Osteocyte (in vitro differentiated cells): ENCODE data around the gene ERICH6. TPM values are rescaled to one million over a fixed set of nuclear protein-coding genes. Genes with fewer than 3 reads are reported as not detected.

ENCODE experiments used
- DNase-seq: peaks from one replicate; pipeline ENCODE4 v3.0.0; 2021; ENCODE audit warnings: mixed read lengths; ENCODE audit not compliant: unreplicated experiment; ENCODE audit errors: extremely low spot score
- H3K27ac Mint-ChIP-seq: one replicate; pipeline ENCODE4 v1.8.0; 2021; ENCODE audit warnings: mild to moderate bottlenecking, mixed read lengths; ENCODE audit not compliant: unreplicated experiment
- H3K27me3 Mint-ChIP-seq: one replicate; pipeline ENCODE4 v1.8.0; 2021; ENCODE audit warnings: mixed read lengths; ENCODE audit not compliant: unreplicated experiment
- H3K36me3 Mint-ChIP-seq: one replicate; pipeline ENCODE4 v1.8.0; 2021; ENCODE audit warnings: mixed read lengths; ENCODE audit not compliant: unreplicated experiment
- H3K4me1 Mint-ChIP-seq: one replicate; pipeline ENCODE4 v1.8.0; 2021; ENCODE audit warnings: mixed read lengths; ENCODE audit not compliant: unreplicated experiment
- H3K4me3 Mint-ChIP-seq: one replicate; pipeline ENCODE4 v1.8.0; 2021; ENCODE audit warnings: mild to moderate bottlenecking, moderate library complexity, mixed read lengths; ENCODE audit not compliant: unreplicated experiment
- H3K9me3 Mint-ChIP-seq: one replicate; pipeline ENCODE4 v1.8.0; 2021; ENCODE audit warnings: mixed read lengths; ENCODE audit not compliant: unreplicated experiment
- CTCF ChIP-seq: fragments of 200-600 bp; sonication (generic); IDR thresholded peaks from 2 replicates; pipeline ENCODE4 v1.5.0; 2021; ENCODE audit warnings: antibody characterized with exemption, mild to moderate bottlenecking, moderate library complexity
- total RNA-seq: library from RNA; stranded (reverse); gene quantifications from 2 replicates; pipeline ENCODE4 v1.2.1, GENCODE V29; 2021

ERICH6 gene
- total RNA-seq, 1 donor from 2014 or later = 0.83 TPM

GRCh38 chr3:150736316-150736719, 32.6 kb upstream of the ERICH6 start:
- H3K27ac Mint-ChIP-seq = no peak overlapping the region
- H3K27me3 Mint-ChIP-seq = no peaks in the 10 kb centered on the region
- H3K4me3 Mint-ChIP-seq = no peak overlapping the region
- no peaks in the 10 kb centered on the region for H3K9me3 Mint-ChIP-seq
- DNase-seq = no peak
- peaks cover 10% of the 10 kb centered on the region for H3K36me3 Mint-ChIP-seq
- H3K4me1 Mint-ChIP-seq = peaks cover 5% of the 10 kb centered on the region
- no peak for TF ChIP-seq CTCF

GRCh38 chr3:150734795-150735119, 31.0 kb upstream of the ERICH6 start:
- Mint-ChIP-seq H3K4me3 (no peak overlapping the region), H3K9me3 (no peaks in the 10 kb centered on the region), H3K36me3 (no peaks in the 10 kb centered on the region), H3K27ac (no peak overlapping the region), H3K4me1 (peaks cover 5% of the 10 kb centered on the region), H3K27me3 (no peaks in the 10 kb centered on the region)
- peak; percentile 10 for DNase-seq
- TF ChIP-seq CTCF = no peak

GRCh38 chr3:150733936-150734794, 30.4 kb upstream of the ERICH6 start:
- H3K27ac Mint-ChIP-seq = no peak overlapping the region
- H3K36me3 Mint-ChIP-seq = no peaks in the 10 kb centered on the region
- H3K4me3 Mint-ChIP-seq = no peak overlapping the region
- no peak for DNase-seq
- H3K27me3 Mint-ChIP-seq = no peaks in the 10 kb centered on the region
- no peak for TF ChIP-seq CTCF
- H3K9me3 Mint-ChIP-seq = no peaks in the 10 kb centered on the region
- peaks cover 5% of the 10 kb centered on the region for H3K4me1 Mint-ChIP-seq

DNA sequence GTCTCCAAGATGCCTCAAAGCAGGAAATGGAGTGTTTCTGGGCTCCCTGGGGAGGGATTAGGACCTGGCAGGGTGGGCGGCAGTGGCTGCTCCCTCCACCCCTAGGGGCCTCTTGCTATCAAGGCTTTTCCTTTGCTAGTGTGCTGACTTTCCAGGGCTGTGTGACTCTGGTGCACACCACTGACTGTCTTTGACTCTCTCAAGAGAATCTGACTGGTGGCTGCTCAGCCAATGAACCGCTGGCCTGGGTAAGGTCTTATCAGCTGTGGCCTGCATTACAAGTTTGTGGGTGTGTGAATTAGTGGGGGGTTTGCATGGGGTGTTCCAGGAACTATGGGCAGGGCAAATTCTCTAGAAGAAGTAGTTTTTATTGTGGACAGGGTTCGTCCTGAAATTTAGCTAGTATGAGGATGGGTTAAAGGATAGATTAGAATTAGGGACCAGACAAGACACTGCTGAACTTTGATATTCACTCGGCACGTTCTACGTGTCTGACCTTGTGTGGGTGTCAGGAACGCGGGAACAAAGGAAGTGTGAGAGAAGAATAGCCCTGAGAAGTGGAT, 29.7 kb upstream of the ERICH6 start:
- peaks cover 5% of the 10 kb centered on the region for H3K4me1 Mint-ChIP-seq
- H3K9me3 Mint-ChIP-seq = no peaks in the 10 kb centered on the region
- no peak overlapping the region for H3K4me3 Mint-ChIP-seq
- H3K27ac Mint-ChIP-seq = peak overlapping the region; percentile 6
- TF ChIP-seq CTCF = no peak
- no peaks in the 10 kb centered on the region for H3K27me3 Mint-ChIP-seq
- DNase-seq = no peak
- no peaks in the 10 kb centered on the region for H3K36me3 Mint-ChIP-seq

DNA sequence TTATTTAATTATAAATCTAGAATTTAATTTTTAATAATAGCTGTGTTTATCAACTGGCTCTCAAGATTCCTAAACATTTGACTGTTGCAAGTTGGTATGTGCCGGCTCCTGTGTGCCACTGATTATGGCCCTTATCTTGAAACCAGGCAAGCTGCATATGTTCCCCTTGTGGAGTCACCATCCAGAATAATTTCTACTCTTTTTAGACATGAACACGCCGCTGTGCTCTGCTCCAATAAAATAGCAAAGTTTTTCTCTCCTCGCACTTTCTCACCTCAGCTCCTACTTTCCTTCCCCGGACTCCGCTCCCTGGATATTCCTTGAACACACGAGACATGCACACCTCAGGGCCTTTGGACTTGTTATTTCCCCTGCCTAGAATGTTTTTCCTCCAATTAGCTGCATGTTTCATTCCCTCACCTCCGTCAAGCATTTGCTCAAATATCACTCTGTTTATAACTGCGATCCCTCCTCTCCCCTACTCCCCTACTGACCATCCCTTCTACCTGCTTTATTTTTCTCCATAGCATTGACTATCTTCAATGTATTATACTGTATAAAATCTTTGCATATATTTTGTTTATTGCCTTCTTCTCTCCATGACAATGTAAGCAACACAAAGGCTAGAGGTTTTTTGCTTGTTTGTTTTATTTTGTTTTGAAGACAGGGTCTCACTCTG, 26.1 kb upstream of the ERICH6 start:
- H3K4me1 Mint-ChIP-seq = peaks cover 2% of the 10 kb centered on the region
- no peak for DNase-seq
- no peaks in the 10 kb centered on the region for H3K27me3 Mint-ChIP-seq
- no peak overlapping the region for H3K4me3 Mint-ChIP-seq
- H3K9me3 Mint-ChIP-seq = no peaks in the 10 kb centered on the region
- H3K27ac Mint-ChIP-seq = no peak overlapping the region
- H3K36me3 Mint-ChIP-seq = no peaks in the 10 kb centered on the region
- TF ChIP-seq CTCF = no peak
